Measurements from ENCODE around the gene DYNLL2.
"Not testable (repeated sequence)": the region's sequence is repeated elsewhere in the genome, so short reads cannot be mapped to it uniquely, and the experiment has no call there.

Gene DYNLL2

DNA sequence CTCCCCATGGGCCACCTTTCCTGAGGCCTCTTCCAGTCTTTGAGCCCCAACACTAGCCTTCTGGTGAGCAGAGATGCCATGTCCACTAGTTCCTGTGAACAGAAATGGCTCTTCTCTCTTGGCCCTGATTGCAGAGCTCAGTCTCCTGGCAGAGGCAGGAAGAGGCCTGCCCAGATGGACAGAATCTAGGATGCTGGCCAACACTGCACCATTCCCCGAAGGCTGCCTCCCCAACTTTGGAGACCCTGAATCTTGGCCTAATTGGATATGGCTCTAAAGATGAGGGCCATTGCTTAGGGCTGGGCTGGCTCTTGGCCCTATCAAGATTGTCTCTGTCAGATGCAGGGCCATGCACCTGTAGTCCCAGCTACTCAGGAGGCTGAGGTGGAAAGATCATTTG lies 18.0 kb upstream of the DYNLL2 start:
- H3K4me3 ChIP-seq (ENCODE audit: control insufficient read depth, low read depth, low read length) = no peak overlapping the region
- TF ChIP-seq, protein P1, sequence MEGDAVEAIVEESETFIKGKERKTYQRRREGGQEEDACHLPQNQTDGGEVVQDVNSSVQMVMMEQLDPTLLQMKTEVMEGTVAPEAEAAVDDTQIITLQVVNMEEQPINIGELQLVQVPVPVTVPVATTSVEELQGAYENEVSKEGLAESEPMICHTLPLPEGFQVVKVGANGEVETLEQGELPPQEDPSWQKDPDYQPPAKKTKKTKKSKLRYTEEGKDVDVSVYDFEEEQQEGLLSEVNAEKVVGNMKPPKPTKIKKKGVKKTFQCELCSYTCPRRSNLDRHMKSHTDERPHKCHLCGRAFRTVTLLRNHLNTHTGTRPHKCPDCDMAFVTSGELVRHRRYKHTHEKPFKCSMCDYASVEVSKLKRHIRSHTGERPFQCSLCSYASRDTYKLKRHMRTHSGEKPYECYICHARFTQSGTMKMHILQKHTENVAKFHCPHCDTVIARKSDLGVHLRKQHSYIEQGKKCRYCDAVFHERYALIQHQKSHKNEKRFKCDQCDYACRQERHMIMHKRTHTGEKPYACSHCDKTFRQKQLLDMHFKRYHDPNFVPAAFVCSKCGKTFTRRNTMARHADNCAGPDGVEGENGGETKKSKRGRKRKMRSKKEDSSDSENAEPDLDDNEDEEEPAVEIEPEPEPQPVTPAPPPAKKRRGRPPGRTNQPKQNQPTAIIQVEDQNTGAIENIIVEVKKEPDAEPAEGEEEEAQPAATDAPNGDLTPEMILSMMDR (conservative IDR thresholded peaks at IDR 0.05; ENCODE audit: control insufficient read depth, insufficient read depth, low read depth, low read length) = no peak
- DNase-seq (ENCODE audit: low read depth) = no peak

DNA sequence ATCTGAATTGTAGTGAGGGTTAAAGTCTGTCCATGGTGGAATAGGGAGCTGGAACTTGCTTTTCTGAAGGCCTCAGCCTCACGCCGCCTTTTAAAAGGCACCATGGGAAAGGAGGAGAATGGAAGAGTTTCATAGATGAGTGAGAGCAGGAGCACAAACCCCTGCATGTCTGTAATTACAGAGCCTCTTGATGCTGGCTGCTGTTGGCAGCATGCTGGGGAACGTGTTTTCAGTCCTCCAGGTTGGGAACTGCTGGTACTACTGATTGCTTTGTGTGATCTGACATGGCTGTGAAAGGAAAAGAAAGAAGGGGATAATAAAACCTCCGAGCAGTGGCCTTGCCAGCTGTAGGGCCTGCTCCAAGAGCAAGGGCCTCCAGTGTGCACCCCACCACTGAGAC lies 16.8 kb upstream of the DYNLL2 start:
- TF ChIP-seq, protein P1 (conservative IDR thresholded peaks at IDR 0.05; ENCODE audit: control insufficient read depth, insufficient read depth, low read depth, low read length) = no peak
- no peak for DNase-seq (ENCODE audit: low read depth)
- no peak overlapping the region for H3K4me3 ChIP-seq (ENCODE audit: control insufficient read depth, low read depth, low read length)

DNA sequence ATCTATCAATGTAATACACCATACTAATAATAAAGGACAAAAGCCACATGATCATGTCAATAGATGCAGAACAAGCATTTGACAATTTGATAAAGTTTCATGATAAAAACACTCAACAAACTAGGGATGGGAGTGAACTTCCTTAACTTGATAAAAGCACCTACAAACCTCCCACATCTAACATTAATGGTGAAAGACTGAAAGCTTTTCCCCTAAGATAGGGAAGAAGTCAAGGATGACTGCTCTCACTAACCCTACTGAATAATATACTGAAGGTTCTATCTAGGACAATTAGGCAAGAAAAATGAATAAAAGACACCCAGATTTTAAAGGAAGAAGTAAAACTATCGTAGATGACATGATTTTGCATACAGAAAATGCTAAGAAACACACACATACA lies 10.4 kb upstream of the DYNLL2 start:
- no peak for DNase-seq (ENCODE audit: low read depth)
- TF ChIP-seq, protein P1 (conservative IDR thresholded peaks at IDR 0.05; ENCODE audit: control insufficient read depth, insufficient read depth, low read depth, low read length) = no peak

DNA sequence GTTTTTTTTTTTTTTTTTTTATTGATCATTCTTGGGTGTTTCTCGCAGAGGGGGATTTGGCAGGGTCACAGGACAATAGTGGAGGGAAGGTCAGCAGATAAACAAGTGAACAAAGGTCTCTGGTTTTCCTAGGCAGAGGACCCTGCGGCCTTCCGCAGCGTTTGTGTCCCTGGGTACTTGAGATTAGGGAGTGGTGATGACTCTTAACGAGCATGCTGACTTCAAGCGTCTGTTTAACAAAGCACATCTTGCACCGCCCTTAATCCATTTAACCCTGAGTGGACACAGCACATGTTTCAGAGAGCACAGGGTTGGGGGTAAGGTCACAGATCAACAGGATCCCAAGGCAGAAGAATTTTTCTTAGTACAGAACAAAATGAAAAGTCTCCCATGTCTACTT lies 10.0 kb upstream of the DYNLL2 start:
- DNase-seq (ENCODE audit: low read depth); H3K4me3 ChIP-seq (ENCODE audit: control insufficient read depth, low read depth, low read length): not testable (repeated sequence)

More for the DNA sequence above, 10.4 kb upstream of the DYNLL2 start:
- no peak overlapping the region for H3K4me3 ChIP-seq (ENCODE audit: control insufficient read depth, low read depth, low read length)

DNA sequence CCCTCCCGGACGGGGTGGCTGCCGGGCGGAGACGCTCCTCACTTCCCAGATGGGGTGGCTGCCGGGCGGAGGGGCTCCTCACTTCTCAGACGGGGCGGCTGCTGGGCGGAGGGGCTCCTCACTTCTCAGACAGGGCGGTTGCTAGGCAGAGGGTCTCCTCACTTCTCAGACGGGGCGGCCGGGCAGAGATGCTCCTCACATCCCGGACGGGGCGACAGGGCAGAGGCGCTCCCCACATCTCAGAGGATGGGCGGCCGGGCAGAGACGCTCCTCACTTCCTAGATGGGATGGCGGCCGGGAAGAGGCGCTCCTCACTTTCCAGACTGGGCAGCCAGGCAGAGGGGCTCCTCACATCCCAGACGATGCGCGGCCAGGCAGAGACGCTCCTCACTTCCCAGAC lies 8.8 kb upstream of the DYNLL2 start:
- H3K4me3 ChIP-seq (ENCODE audit: control insufficient read depth, low read depth, low read length); DNase-seq (ENCODE audit: low read depth): not testable (repeated sequence)

DNA sequence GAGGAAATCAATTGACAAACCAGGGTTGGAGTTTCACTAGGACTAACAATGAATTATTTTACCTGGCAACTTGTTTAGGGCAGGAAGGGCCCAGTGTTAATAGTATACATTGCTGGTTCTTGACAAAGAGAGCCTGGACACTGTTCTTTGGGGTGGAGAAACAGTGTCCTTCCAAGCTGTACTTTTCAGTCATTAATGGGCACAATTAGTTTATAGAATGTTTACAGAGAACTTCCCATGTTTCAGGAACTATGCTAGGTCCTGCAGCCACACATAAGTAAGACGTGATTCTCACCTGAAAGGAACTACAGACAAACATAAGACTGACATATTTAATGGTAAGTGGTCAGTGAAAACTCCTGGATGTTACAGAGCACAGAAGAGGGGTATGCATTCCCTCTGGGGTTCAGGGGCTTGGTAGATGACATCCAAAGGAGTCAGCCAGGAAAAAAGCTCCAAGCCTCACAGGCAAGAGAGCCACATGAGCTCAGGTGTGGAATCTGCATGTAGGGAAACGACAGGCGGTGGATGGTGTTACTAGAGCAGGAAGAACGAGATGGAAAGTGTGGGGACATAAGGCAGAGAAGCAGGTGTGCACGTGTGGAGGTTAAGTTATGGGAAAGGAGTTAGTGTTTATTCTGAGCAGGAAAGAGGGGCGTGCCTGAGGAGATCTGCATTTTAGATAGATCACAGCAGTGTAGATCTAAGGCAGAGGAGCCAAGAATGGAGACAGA lies 3.8 kb upstream of the DYNLL2 start:
- H3K4me3 ChIP-seq (ENCODE audit: control insufficient read depth, low read depth, low read length) = no peak overlapping the region
- no peak for DNase-seq (ENCODE audit: low read depth)
- TF ChIP-seq, protein P1 (conservative IDR thresholded peaks at IDR 0.05; ENCODE audit: control insufficient read depth, insufficient read depth, low read depth, low read length) = no peak

DNA sequence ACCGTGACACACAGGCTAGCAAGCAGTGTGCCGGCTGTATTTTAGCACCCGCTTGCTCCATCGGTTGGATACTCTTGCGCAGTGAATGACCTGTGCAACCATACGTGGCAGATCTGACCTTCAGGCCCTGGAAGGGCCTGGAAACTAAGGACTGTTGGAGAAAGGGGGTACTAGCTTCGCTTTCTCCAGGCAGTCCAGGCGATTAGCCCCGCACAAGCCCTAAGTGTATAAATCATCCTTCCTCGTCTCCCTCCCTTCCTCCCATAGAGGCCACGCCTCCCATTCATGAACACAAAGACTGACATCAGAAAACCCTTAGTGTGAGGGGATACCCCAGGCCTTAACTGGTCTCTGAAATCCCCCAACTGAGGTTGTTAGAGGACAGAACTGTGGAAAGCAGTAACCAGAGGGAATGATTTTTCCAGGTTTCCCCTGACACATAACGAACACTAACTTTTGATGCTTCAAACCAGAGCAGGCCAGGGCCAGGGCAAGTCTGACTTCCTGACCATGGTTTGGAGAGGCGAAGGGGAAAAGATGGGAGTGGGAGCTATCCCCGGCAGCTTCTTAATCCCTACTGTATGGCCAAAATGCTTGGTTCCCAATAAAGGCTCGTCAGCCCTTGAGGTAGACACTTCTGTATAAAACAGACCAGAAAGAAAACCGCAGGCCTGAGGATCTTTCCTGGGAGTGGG lies 1.4 kb upstream of the DYNLL2 start:
- DNase-seq (ENCODE audit: low read depth) = no peak
- TF ChIP-seq, protein P1 (conservative IDR thresholded peaks at IDR 0.05; ENCODE audit: control insufficient read depth, insufficient read depth, low read depth, low read length) = no peak
- no peak overlapping the region for H3K4me3 ChIP-seq (ENCODE audit: control insufficient read depth, low read depth, low read length)
